ENCODE measurements around the gene TBC1D14.
"Not testable (repeated sequence)": the region's sequence is repeated elsewhere in the genome, so short reads cannot be mapped to it uniquely, and the experiment has no call there.

The TBC1D14 gene

GRCh38 chr4:7067126-7067451 lies 157.5 kb downstream of the TBC1D14 start:
- DNase-seq, result no peak

GRCh38 chr4:7067452-7068278 lies 158.0 kb downstream of the TBC1D14 start, which contains the start of gene GRPEL1:
TSS of gene GRPEL1 (minus strand) at chr4:7068064. CDS start at chr4:7068032, 32 bp downstream.
- DNase-seq, result peak; percentile 100

DNA sequence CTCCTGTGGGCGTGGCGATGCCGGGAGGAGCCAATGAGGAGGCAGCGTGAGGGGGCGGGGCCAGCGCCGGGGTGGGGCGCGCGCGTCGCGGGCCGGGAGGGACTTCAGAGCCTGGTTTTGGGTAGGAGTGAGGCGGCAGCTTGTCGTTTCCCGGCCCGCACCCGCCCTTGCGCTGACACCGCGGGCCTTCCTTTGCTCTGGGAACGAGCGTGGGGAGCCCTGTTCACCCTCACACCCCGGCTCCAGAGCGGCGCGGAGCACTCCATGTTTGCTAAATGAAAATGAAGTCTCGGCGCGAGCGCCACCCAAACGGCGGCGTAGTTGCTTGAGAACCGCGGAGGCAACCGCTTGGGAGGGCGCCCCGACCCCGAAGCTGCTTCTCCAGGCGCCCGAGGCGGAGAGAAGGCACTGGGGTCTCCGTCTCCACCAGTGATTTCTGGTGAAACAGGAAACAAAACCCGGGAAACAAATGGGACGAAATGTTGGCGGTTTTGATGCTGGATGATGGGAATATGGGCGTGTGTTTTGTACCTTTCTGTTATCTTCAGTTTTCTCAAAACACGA lies 158.7 kb downstream of the TBC1D14 start:
- DNase-seq, result no peak

DNA sequence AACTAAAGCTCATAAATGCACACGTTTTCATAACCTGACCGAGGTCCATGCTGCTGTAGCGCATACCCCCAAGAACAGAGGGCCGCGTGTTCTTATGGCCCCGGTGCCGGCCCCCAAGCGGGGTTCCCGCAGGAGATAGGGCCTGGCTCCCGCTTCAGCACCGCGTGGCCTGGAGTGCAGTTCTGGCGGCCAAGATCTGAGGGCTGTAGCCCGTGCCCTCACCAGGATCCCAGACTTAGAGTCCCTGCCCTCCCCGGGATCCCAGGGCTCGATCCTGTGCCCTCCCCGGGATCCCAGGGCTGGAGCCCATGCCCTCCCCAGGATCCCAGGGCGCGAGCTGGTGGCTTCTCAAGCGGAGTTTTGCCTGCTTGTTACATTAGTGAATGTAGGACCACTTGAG lies 159.3 kb downstream of the TBC1D14 start:
- DNase-seq, result no peak

DNA sequence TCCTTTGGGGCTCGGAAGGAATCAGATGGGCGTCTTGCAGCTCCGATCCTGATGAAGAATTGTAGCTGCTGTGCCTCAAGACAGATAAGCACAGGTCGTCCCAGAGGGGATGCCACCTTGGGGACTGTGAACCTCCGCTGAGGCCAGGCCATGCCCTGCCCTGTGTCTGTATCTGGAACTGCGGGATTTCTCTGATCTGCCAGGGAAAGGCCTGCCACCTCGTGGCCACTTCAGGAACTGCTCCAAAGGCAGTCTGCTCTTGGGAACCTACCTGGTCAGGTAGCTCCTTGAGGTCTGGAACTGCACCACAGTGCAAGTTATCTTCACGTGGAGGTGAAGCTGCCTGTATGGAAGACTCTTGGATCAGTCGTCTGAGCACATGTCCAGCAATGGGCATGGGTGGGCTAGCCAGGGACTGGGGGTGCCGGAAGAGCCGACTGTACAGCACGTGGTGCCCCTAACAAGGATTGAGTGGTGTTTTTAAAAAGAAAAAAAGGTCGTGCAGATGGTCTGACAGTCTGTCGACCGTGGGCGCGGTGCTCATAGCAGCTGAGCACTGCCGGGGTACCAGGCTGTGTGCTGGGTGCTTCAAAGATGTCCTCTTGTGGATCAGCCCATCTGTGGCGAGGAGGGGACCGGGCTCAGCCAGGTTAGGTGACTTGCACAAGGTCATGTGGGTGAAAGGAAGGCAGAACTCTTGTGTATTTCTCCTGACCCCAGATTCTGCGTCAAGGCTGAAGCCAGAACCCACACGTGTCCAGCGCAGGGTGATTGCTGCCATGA lies 161.3 kb downstream of the TBC1D14 start:
- DNase-seq, result peak; percentile 62

DNA sequence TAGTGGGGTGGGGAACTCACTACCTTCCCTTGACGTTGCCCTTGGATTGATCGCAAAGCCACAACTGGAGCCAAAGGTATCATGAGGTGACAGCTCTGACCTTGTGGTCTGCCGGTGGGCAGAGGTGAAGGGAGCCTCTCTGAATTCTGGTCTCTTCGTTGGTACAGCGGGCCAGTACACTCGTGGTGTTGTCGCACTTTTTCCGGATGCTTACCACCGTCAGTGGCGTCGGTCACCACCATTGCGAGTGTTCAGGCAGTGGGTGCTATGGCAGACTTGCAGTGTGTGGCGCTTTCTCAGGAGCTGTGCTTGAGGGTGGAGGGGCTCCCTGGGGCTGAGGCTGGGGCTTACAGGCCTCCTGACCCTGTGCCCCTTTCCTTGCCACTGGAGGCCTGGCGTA lies 163.4 kb downstream of the TBC1D14 start:
- DNase-seq, result no peak

DNA sequence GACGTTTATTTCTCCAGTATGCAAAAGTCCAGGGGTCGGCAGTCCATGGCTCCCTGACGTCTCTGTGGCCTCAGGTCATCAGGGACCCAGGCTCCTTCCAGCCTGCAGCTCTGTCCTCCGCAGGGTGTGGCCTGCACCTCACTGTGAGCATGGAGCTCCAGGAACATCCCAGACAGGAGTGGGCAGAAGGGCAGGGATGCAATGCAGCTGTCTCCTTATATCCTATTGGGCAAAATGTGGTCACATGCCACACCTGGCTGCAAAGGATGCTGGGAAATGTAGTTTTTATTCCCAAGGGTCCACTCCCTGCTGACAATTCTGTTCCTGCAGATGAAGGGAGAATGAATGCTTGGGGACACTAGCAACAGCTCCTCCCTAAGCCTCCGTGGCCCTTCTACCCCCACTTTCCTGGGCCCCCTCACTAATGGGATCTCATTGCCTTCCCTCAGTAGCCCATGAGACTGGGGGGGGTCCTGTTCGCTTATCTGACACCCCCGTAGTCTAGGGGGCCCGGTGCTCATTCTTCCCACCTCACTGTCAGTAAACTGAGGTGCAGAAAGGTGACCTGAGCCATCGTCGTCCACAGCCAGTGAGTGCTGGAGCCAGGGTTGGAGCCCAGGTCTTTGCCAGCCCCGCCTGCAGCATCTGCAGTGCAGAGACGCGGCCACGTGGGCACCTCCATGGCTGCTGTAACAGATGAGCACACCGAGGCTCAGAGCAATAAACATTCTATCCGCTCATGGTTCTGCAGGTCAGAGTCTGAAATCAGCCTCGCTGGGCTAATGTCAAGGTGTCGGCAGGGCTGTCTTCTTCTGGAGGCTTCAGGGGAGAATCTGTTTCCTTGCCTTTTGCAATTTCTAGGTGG lies 164.1 kb downstream of the TBC1D14 start:
- peak; percentile 62 for DNase-seq

GRCh38 chr4:7074426-7074825 lies 164.8 kb downstream of the TBC1D14 start:
- DNase-seq, result peak; percentile 11

- DNase-seq, result peak; percentile 20
These were observed 166.5 kb downstream of the TBC1D14 start for GRCh38 chr4:7075962-7076695.

- DNase-seq, result no peak
These were observed 167.1 kb downstream of the TBC1D14 start for GRCh38 chr4:7076696-7077082.

DNA sequence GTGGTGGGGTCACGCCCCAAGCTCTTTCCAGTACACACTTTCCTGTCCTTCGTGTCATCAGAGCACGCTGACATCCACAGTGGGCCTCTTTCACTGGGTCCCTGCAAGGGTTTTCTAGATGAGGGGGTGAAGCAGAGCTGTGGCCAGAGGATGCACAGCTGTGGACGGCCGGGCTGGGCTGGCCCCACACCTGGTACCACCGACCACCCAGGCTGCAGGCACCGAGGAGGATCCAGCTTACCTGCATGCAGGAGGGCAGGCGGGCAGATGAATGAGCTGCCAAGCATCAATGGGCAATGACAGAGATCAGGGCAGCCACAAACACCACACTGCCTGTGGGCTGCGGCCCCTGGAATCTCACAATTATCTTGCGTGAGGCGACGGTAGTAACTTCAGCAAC lies 167.7 kb downstream of the TBC1D14 start:
- no peak for DNase-seq

GRCh38 chr4:7078025-7078424 lies 168.4 kb downstream of the TBC1D14 start:
- no peak for DNase-seq

GRCh38 chr4:7079483-7079882 lies 169.9 kb downstream of the TBC1D14 start:
- not testable (repeated sequence) for DNase-seq

GRCh38 chr4:7079909-7080308 lies 170.3 kb downstream of the TBC1D14 start:
- not testable (repeated sequence) for DNase-seq

Measured in fibroblast of skin of back (primary cell).